Measurements from ENCODE around the gene ISYNA1.
A peak's percentile ranks its signal among the peaks of the same experiment; 100 is the strongest.

ISYNA1 gene

DNA sequence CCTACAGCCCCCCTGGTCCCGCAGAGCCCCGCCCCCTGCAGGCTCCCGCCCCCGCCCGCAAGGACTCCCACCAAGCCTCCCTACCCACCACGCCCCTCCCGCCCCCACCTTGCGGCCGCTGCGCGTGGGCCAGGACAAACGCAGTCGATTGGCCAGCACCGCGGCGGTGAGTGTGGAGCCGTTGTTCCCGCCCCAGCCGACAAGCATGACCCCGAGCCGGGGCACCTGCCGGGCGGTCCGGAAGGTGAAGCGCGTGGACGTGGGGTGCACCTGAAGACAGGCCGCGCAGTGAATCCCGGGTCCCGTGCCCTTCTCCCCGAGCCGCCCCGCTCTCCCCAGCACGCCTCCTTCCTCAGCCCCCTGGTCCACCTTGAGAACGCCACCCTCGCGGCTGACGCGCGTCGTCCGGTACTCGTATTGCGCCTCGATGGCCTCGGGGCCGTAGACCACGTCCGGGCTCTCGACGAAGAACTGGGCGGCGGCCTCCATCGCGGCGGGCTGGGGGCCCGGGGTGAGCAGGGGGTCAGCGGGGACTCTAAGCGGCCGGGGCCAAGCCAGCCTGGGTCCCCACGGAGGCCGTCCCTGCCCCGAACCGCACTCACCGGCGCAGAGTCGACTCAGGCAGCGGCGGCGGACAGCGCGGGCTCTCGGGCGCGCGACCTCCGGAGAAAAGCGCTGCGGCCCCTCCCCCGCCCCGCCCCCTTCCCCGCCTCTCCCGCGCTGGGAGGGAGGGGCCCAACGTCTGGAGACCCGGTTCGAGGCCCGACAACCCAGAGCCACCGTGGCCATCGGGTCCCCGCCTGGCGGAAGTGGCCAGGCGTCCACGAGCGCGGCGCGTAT is at the start of gene ISYNA1:
Gene ISYNA1, minus strand, starts transcription at position 643 of the 840 bp plus-strand sequence. Its CDS starts 154 bp downstream, at position 489.
- DNase-seq = no peak

DNA sequence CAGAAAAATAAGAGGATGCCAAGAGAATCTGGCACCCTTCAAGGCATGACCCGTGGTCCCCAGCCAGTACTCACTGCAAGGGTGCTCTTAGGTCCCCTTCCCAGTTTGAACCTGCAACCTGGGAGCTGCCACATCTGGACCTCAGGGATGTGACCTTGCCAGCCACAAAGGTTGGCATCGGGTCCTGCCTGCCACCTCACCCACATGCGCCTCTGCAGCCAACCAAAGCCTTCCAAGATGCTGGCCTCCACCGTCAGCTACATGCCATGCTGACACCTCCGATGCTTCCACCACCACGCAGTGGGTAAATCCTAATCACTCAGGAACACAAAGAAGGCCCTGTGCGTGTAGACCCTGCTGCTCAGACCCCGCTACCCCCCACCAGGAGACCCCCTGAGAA is 48.8 kb upstream of the ISYNA1 start:
- DNase-seq = no peak

DNA sequence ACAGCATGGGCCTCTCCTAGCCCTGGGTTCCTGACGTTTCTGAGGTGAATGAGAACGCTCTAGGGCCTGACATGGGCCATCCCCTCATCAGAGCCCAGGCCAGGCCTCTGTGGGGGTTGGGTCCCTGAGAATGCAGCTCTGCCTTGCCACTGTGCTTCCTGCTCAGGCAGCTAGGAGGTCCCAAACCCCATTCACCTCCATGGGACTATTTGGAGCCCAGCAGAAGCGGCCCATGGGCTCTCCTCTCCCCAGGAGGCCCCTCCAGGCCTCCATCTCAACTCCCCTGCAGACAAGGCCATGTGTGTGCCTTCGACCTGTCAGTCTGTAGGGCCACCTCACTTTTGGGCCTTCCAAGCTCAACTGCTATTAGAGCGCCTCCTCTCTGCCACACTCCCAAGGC is 47.1 kb upstream of the ISYNA1 start:
- no peak for DNase-seq

DNA sequence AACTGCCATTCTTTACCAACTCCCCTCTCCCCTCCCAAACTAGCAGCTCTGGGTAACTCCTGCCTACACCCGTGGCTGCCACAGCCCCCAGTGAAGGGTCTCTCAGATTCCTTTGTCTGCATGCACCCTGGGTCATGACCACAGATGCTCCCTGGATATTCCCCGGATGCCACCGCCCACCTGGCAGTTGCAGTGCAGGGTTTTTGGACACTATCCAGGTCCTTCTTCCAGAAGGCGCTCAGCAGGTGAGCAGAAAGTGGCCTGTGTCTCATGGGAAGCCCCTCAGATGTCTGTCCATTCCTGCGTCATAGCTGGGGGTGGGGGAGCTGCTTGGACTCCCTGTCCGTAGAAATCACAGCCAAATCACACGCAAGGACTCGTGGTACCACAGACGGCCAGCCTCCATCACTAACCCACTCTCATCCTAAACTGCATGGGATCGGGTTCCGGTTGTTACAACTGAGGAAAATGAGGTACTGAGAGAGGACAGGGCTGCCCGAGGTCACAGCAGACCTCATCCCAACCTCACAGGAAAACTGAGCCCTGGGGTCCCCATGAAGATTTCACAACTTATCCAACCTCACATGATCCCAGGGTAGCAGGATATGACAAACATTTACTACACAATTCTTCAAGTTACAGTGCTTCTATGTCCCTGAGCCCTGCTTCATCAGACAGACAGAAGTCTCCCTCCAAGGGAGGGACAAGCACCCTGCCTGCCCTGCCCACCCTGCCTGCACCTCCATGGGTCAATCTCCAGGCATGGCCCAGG is 45.4 kb upstream of the ISYNA1 start:
- no peak for DNase-seq

DNA sequence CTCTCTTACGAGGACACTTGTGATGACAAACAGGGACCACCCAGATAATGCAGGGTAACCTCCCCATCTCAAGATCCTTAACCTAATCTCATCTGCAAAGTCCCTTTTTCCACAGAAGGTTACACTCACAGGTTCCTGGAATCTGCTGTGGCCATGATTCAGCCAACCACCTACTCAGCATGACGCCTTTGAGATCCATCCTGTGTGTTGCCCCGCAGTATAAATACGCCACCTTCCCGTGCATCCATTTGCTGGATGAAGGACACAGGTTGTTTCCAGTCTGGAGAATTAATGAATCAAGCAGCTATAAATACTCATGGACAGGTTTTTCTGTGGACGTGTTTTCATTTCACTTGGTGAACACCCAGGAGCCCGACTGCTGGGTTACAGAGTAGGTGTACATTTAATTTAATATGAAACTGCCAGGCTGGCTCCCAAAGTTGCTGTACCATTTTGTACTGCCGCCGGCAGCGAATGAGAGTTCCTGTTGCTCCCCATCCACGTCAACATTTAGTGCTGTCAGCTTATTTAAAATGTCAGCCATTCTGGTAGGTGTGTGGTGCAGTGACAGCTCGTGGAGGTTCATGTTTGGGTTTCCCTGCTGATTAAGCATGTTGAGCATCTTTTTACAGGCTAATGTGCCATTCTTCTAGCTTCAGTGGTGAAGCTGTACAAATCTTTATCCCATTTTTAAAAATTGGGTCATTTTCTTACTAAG is 43.7 kb upstream of the ISYNA1 start:
- no peak for DNase-seq

DNA sequence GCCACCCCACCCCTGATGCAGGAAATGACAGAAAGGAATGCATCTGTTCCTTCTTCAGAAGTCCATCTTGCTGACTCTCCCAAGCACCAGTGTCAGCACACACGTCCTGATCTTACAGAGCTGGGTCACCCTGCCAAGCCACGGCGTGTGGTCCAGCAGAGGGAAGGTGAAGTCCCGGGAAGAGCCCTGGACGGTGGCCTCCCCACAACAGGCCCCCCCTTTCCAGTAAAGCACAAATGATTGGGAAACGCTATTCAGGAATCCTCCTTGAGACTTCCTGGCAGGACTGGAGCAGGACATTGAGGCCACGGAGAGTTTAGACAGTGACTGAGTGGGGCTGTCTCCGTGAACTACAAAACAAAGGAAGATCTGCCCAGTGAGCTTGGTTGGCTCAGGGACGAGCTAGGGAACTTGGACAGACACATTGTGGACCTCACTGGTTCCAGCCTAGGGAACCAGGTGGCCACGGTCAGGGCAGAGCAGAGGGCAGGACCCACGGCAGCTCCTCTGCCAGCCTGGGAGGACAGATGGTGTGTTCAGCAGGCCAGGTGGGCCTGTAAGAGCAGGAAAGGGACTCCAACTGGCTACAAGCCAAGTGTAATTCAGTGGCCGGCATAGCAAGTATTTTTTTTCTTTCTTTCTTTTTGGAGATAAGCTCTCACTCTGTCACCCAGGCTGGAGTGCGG is 42.2 kb upstream of the ISYNA1 start:
- DNase-seq = no peak

DNA sequence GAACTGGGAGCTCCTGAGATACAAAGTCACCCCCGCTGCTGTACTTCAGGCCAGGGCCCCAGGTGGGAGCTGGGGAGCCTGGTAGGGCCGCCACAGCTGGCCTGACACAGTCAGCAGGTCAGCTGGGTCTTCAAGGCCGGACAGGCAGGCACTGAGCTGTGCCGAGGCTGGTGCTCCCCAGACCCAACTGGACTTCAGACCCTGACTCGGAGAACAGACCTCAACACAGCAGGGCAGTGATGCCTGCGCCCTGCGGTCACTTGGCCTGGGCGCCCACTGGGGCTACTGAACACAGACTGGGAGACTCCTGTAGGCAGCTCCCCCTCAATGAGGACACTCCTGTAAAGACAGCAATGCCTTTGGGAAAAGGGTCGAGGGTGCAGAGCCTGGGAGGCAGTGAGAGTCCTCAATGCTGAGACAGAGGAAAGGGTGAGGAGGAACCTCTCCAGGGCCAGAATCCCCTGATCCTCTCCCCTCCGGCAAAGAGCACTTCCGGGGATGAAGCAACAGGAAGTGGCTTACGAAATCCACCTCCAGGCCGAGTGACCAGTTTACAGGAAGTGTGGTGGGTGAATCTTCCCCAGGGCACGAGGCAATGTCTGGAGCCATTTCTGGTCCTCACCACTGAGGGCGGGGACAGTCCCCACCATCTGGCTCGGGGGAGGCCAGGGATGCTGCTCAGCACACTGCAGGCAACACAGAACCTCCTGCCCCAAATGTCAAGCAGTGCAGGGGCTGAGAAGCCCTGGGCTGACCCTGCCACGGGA is 40.8 kb upstream of the ISYNA1 start:
- DNase-seq = peak; percentile 65

DNA sequence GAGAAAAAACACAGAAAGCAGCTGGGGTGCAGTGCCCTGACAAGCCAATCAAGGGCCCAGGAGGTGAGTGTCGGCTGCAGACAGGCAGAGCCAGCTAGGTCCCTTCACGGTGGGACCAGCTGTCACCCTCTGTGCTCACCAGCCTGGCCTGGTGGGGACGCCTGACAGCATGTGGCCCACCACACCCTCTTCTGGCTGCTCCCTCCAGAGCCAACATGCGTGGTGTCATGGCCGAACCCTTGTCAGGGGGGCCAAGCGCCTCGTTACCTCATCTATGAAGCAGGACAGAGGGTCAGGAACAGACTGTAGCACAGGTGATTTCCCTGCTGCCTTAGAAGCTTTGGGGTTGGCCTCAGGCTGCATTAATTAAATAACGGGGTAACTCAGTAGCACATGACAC is 40.0 kb upstream of the ISYNA1 start:
- DNase-seq = no peak

DNA sequence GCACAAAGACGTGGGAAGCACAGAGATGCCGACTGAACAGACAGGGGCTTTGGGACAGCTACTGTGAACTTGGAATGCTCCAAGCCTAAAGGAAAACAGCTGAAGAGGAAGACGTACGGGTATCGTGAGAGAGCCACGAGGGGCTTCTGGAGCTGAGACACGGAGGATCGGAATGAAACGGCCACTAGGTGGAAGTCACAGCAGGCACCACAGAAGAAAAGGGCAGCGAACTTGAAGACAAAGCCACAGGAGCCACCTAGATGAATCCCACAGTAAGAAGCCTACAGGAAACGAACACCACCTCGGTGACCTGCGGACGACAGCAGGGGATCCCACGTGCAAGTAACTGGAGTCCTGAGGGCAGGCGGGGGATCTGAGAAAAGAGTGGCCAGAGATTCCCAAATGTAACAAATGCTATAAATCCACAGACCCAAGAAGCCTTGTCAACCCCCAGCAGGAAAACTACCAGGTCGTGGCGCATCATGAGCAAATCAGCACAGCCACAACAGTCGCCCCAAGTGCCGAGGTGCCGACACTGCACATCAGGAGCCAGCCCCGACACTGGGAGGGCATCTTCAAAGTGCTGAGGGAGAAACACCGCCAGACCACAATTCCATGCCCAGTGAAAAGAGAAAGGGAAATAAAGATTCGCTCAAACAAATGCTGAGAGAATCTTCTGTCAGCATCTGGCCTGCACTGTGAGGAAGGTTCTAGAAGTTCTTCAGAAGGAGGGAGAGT is 39.3 kb upstream of the ISYNA1 start:
- DNase-seq = no peak

DNA sequence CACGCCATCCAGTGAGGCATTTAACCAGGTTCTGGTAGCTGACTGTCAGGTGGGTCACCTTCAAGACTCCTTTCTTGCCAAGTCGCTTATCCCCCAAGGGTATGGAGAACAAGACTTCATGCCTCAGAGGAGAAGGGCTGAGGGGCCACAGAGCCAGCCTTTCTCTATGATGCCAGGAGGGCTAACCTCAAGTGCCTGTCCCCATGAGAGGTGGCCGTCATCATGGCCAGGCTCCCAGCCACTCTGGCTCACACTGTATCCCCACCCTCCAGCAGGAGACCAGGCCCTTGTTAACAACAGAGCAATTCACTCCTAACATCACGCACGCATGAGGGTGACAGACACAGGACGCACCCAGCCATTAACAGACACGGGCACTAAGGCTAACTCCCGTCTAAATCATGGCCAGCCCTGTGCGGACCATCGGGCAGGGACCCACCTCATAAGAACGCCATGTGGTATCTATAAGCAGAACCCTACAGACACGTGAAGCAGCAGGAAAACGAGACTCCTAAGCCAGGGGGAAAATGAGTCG is 38.6 kb upstream of the ISYNA1 start:
- DNase-seq = no peak

DNA sequence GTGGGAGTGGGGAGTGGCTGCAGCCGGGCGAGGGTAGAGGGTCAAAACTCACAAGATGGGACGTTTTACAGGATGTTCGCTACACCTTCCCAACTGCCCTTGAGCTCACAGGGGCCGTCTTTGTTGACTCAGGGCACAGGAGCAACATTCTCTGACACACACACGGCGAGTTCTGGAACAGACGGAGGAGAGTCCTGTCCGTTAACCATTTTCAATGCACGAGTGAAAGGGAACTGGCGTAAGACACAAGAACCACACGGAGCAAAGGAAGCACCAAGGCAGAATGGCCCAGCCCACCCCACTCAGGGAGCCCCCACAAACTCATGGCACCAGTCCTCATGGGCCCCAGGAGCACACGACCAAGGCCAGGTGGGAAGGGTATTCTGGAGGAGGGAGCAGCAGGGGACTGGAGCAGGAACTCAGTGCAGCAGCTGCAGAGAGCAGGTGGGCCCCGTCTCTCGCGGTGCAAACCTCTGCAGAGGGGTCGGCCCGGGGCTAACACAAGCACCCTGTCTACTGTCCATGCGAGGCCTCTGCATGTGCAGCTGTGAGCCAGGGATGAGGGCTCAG is 37.9 kb upstream of the ISYNA1 start:
- no peak for DNase-seq

DNA sequence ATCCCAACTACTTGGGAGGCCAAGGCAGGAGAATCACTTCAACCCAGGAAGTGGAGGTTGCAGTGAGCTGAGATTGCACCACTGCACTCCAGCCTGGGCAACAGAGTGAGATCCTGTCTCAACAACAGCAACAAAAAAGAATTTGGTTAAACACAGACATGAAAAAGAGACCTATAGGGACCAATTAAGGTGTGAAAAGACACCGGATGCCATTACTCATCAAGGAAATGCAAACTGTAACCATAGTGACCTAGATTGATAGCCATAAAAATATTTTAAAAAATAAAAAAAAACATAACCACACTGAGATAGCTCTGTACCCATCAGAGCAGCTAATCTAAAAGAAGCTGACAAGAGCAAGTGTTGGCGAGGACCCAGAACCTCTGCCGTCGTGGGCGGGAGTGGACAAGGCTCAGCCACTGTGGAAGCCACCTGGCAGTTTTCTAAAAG is 37.1 kb upstream of the ISYNA1 start:
- DNase-seq = no peak

DNA sequence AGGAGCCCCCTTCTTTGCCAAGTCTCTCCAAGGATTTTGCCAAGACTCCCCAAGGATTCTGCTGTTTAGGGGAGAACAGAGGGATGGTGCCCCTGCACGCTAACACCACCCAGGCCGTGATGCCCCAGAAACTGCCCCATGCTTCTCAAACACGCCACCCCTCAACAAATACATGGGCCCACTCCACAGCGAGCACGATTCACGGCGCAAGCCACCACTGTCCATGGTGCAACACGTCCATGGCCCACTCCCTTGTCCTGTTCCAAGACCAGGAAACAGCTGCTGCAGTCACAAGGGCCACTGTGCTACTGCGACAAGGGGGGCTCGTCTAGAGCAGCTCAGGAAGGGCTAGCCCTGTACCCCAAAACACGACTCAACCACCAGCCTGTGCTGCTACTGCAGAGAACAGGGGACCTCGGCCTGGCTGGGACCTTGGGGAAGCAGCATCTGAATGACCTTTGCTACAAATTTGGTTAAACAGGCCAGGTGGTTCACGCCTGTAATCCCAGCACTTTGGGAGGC is 36.5 kb upstream of the ISYNA1 start:
- DNase-seq = no peak

DNA sequence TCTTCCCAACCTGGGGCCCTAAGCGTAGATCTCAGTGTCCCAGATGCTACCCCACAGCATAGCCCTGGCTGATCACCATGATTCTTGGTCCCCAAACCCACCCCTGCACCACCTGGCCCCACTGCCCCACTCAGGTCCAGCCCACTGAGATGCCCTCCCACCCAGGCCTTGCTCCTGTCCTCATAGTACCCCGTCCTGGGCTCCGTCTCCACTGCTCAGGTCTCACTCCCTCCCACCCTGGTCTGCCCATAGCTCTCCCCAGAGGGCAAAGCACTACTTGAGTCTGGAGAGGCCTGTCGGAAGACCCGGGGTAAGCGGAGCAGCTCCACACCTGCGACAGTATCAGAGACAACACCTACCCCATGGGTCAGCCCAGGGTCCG is 35.8 kb upstream of the ISYNA1 start:
- DNase-seq = no peak

DNA sequence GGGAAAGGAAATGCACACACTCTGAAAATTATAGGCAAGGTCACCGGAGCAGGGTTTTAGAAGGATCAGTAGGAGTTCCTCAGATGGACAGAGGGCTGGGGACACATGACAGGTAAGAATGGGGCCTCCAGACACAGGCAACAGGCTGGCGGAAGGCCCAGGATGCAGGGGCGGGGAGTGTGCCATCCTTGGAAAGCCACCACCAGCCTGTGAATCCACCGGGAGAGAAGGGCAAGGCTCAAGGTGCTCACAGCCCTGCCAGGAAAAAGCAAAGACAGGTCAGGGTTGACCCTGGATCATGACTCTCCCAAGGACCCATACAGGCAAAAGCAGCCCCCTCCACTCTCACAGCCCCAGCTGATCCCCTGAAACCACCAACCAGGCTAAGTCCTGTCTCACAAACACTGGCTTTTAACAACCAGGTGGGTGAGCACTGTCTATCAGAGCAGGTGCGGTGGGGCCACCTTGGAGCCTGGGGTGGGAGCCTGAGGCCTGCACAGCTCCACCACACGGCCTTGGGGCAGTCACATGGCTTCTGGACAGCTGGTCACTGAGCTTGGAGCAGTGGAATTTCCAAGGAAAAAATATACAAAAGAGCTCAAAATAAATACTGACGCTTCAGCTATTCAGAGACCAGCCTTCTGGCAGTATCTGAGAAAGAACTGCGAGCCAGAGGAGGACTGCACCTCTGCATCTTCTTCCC is 35.2 kb upstream of the ISYNA1 start:
- no peak for DNase-seq

DNA sequence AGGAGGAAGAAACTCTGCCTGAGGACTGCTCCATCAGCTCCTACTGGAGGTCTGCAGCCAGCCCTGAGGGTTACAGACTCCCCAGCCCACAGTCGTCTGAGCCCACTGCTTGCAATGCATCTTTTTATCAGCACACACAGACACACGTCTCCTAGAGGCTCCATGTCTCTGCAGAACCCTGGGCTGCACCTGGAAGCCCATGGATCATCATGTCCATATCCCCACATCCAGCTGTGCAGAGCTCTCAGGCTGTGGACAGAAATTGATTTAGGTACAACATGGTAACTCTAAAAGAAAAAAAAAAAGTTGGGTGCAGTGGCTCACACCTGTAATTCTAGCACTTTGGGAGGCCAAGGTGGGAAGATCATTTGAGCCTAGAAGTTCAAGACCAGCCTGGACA is 32.9 kb upstream of the ISYNA1 start:
- no peak for DNase-seq

DNA sequence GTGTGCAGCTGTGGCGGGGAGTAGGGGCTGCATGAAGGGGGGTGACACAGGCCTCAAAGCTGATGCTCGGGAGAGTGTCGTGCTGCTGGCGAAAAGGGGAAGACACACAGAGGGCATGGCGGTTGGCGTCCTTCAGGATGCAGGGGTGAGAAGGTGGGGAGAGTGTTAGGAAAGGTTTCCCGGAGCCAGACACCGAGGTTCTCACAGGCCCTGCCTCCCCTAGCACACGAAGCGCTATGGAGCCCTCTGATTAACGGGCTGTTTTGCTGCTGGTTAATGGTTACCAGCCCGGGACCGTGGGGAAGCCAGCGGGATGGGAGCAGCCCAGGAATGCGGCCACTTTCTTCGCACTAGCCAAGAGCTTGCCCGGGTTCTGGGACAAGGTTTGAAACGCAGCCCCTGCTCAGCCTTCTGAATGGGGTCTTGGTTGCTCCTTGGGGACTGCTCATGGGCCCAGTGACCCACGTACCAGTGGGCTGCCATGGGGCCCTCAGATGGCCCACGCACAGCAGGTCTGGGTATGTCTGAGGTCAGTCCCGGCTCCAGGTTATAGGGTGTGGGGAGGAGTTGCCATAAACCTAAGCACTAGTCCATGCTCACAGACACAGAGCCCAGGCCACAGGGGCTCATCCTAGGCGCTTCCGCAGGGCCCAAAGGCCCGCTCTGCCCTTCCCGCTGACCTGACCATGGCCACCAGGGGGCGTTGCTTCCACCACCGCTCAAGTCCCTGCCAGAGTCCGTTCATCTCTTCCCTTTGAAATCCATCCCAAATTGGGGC is 31.3 kb upstream of the ISYNA1 start:
- no peak for DNase-seq

DNA sequence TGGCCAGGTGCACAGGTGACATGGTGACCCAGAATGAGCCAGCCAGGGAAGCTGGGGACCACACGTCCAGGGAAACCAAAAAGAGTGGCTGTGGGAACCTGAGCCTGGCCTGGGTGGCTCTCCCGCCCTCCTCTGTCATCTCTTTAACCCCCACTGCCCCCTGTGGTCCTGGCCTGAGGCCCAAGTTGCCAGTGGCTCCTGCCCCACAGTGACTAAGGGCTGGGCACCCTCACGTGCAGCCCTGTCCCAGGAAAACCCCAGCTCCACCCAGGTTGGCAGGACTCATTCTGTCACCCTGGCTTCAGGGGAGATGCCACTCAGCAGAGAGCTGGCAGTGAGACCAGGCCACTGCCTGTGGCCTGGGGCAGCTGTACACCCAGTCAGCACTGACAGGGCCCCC is 30.6 kb upstream of the ISYNA1 start:
- no peak for DNase-seq

DNA sequence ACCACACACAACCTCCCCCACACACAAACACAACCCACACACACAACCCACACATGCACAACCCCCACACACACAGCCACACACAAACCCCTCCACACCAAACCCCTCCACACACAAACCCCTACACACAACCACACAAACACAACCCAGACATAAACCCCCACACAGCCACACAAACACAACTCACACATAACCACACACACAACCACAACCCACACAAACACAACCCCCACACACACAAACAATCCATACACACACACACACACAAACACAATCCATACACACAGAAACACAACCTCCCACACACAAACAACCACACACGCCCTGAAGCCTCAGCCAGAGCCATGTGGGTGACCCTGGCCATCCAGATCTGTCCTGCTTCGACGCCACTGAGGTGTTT is 30.0 kb upstream of the ISYNA1 start:
- no peak for DNase-seq

Data from NCI-H510A (cell line).